ENCODE data around the gene RBFOX2. TPM values are rescaled to one million over a fixed set of nuclear protein-coding genes. Genes with fewer than 3 reads are reported as not detected.

RBFOX2 gene
- polyA plus RNA-seq, 1 of the 3 experiments (the other 2 are of a cell fraction) = 115 TPM

DNA sequence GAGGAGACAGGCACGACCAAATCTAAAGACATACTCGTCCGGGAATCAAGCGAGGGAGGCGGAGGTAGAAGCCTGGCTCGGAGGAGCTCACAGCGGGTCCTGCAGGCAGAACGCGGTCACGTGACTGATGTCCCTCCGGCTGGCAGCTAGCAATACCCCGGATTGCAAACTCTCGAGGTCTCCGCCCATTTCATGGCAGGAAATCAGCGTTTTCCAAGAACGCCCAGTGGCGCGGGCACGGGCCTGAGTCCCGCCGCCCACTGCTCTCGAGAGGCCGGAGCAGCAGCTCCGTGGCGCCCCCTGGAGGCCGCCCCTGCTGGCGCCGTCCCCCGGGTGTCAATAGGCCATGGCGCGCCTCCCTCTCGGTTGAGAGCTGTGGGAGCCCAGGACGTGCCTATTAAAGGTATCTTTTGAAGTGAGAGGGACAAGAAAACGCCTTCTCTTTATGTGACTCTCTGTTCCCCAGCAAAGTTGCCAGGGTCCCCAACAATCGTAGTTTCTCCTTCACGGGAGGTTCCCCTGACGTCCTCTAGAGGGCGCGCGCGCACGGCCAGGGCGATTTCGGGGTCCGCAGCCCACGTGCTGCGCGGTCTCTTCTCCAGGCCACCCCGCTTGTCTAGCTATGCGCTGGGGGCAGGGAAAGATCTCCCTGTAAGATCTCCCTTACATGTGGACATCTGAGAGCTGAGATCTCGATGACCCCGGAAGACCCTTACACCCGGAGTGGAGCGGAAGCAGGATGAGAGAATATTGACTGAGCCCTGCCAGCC lies 37.3 kb upstream of the RBFOX2 start:
- Histone ChIP-seq H3K27me3 (ENCODE audit: insufficient read depth) (no peaks in the 10 kb centered on the region), H3F3A (replicated peaks; ENCODE audit: insufficient read depth) (peaks cover 3% of the 10 kb centered on the region), H4K20me1 (ENCODE audit: insufficient read depth) (no peaks in the 10 kb centered on the region), H3K9ac (peak overlapping the region; percentile 74), H3K36me3 (replicated peaks in 1 of 2; ENCODE audit: control insufficient read depth in 1 of 2, insufficient read depth in 2 of 2, low read length in 1 of 2) (no peaks in the 10 kb centered on the region), H3K4me1 (ENCODE audit: control insufficient read depth in 1 of 2, insufficient read depth in 2 of 2, low read depth in 1 of 2, low read length in 1 of 2) (peaks cover 4 to 20% of the 10 kb centered on the region in 2 experiments; a peak in 3 of 4 replicates), H3K9me2 (no peaks in the 10 kb centered on the region), H3K27ac (ENCODE audit: low read depth in 2 of 2, low read length in 1 of 2) (peak overlapping the region; percentile 62 to 92), H2AFZ (ENCODE audit: low read depth) (peak overlapping the region; percentile 92), H3K4me2 (peak overlapping the region; percentile 77), H3K4me3 (ENCODE audit: low read depth in 2 of 2, low read length in 1 of 2) (peak overlapping the region; percentile 47 to 63), H3K79me2 (ENCODE audit: insufficient read depth) (no peaks in the 10 kb centered on the region), H3K9me3 (no peaks in the 10 kb centered on the region)
- CTCF ChIA-PET = interaction anchor here (0.6 to 10.0 kb wide), 99 partner anchors 10 to 715 kb away, joined by 3 to 147 read pairs (median 6); partner anchors contain the start of genes APOL3, MB and RBFOX2
- DNase-seq = peak; percentile 91
- WGBS (ENCODE audit: low lambda C conversion rate) = 6% methylated on average over 34 of the region's 54 CpGs
- POLR2A ChIA-PET = interaction anchor here (0.6 to 1.8 kb wide), 14 partner anchors 9 to 151 kb away, joined by 3 to 27 read pairs (median 4); partner anchors contain the start of gene RBFOX2
- TF ChIP-seq USF2 (IDR thresholded peaks at IDR 0.05; ENCODE audit: borderline replicate concordance, low read depth, low read length) (peak; percentile 77), RXRA (IDR thresholded peaks at IDR 0.05; ENCODE audit: borderline replicate concordance, low read depth) (peak; percentile 55; the same call in 1 of the 2 replicates), MEF2A (IDR thresholded peaks at IDR 0.05; ENCODE audit: borderline replicate concordance, low read depth) (no peak), EP300 (IDR thresholded peaks at IDR 0.05; ENCODE audit: borderline replicate concordance in 1 of 2, low read depth in 1 of 2, low read length in 1 of 2) (peak in 1 of 2 experiments; percentile 5; a peak in 1 of 4 replicates), POLR2AphosphoS5 (IDR thresholded peaks at IDR 0.05; ENCODE audit: low read depth, low read length) (peak; percentile 79), CTCF (IDR thresholded peaks at IDR 0.05) (peak; percentile 100), TEAD4 (IDR thresholded peaks at IDR 0.05; ENCODE audit: borderline replicate concordance, insufficient read depth) (no peak), CHD2 (IDR thresholded peaks at IDR 0.05; ENCODE audit: low read length, partially characterized antibody) (peak; percentile 19), NFIC (IDR thresholded peaks at IDR 0.05; ENCODE audit: borderline replicate concordance) (0 out of 2 replicates have a peak, but pooled peaks have one; percentile 26), MXI1 (IDR thresholded peaks at IDR 0.05; ENCODE audit: low read depth, low read length) (peak; percentile 31), RAD21 (IDR thresholded peaks at IDR 0.05; ENCODE audit: low read length) (peak; percentile 78), FOXM1 (IDR thresholded peaks at IDR 0.05; ENCODE audit: low read depth) (no peak), SIN3A (IDR thresholded peaks at IDR 0.05; ENCODE audit: borderline replicate concordance, low read depth, low read length) (0 out of 2 replicates have a peak, but pooled peaks have one; percentile 48), ELF1 (IDR thresholded peaks at IDR 0.05) (no peak), ZBTB33 (IDR thresholded peaks at IDR 0.05; ENCODE audit: borderline replicate concordance, low read depth) (no peak), SMC3 (IDR thresholded peaks at IDR 0.05; ENCODE audit: low read depth, low read length) (peak; percentile 72), NRF1 (IDR thresholded peaks at IDR 0.05; ENCODE audit: low read depth, low read length) (no peak), YY1 (IDR thresholded peaks at IDR 0.05; ENCODE audit: low read depth) (no peak), RCOR1 (IDR thresholded peaks at IDR 0.05; ENCODE audit: low read length) (peak; percentile 3; the same call in 1 of the 2 replicates), FOXJ3 (CRISPR knock-in tag; IDR thresholded peaks at IDR 0.05) (no peak)
- TF ChIP-seq, protein P1, sequence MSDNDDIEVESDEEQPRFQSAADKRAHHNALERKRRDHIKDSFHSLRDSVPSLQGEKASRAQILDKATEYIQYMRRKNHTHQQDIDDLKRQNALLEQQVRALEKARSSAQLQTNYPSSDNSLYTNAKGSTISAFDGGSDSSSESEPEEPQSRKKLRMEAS (IDR thresholded peaks at IDR 0.05; ENCODE audit: low read depth) = peak; percentile 86
- TF ChIP-seq, protein P2, sequence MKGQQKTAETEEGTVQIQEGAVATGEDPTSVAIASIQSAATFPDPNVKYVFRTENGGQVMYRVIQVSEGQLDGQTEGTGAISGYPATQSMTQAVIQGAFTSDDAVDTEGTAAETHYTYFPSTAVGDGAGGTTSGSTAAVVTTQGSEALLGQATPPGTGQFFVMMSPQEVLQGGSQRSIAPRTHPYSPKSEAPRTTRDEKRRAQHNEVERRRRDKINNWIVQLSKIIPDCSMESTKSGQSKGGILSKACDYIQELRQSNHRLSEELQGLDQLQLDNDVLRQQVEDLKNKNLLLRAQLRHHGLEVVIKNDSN (IDR thresholded peaks at IDR 0.05; ENCODE audit: borderline replicate concordance, low read depth) = peak; percentile 96
- TF ChIP-seq, protein P3, sequence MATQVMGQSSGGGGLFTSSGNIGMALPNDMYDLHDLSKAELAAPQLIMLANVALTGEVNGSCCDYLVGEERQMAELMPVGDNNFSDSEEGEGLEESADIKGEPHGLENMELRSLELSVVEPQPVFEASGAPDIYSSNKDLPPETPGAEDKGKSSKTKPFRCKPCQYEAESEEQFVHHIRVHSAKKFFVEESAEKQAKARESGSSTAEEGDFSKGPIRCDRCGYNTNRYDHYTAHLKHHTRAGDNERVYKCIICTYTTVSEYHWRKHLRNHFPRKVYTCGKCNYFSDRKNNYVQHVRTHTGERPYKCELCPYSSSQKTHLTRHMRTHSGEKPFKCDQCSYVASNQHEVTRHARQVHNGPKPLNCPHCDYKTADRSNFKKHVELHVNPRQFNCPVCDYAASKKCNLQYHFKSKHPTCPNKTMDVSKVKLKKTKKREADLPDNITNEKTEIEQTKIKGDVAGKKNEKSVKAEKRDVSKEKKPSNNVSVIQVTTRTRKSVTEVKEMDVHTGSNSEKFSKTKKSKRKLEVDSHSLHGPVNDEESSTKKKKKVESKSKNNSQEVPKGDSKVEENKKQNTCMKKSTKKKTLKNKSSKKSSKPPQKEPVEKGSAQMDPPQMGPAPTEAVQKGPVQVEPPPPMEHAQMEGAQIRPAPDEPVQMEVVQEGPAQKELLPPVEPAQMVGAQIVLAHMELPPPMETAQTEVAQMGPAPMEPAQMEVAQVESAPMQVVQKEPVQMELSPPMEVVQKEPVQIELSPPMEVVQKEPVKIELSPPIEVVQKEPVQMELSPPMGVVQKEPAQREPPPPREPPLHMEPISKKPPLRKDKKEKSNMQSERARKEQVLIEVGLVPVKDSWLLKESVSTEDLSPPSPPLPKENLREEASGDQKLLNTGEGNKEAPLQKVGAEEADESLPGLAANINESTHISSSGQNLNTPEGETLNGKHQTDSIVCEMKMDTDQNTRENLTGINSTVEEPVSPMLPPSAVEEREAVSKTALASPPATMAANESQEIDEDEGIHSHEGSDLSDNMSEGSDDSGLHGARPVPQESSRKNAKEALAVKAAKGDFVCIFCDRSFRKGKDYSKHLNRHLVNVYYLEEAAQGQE (IDR thresholded peaks at IDR 0.05; ENCODE audit: low read depth, low read length) = no peak
